ENCODE data around the gene ABHD1. TPM values are rescaled to one million over a fixed set of nuclear protein-coding genes. Genes with fewer than 3 reads are reported as not detected.

ABHD1 gene
- total and polyA plus RNA-seq, 2 experiments from 2014 or later, result 0.38 to 0.55 TPM

- TF ChIP-seq ZNF462 (CRISPR knock-in tag; IDR thresholded peaks at IDR 0.05) (no peak), CTCF (conservative IDR thresholded peaks at IDR 0.05; ENCODE audit: low read depth in 2 of 2) (no peak)
Measured at GRCh38 chr2:27127883-27128667, 4.5 kb downstream of the ABHD1 start (continued).

GRCh38 chr2:27128668-27129571 is 5.3 kb downstream of the ABHD1 start:
- Histone ChIP-seq H3K79me2 (replicated peaks; ENCODE audit: insufficient read depth) (peaks cover 11% of the 10 kb centered on the region), H3K27me3 (ENCODE audit: insufficient read depth) (peaks cover 6% of the 10 kb centered on the region; the same call in 1 of the 2 replicates), H2AFZ (no peak overlapping the region), H3F3A (replicated peaks; ENCODE audit: low read depth) (no peaks in the 10 kb centered on the region; the same call in 1 of the 2 replicates), H3K4me1 (ENCODE audit: insufficient read depth) (peaks cover 11% of the 10 kb centered on the region; the same call in 1 of the 2 replicates), H3K4me3 (no peak overlapping the region), H4K20me1 (replicated peaks; ENCODE audit: insufficient read depth) (peaks cover 10% of the 10 kb centered on the region), H3K9me2 (ENCODE audit: insufficient read depth) (no peaks in the 10 kb centered on the region), H3K36me3 (ENCODE audit: insufficient read depth) (no peaks in the 10 kb centered on the region), H3K4me2 (no peak overlapping the region), H3K27ac (ENCODE audit: low read depth) (no peak overlapping the region)
- no peak for DNase-seq (ENCODE audit: low spot score)
- no peak overlapping the region for H3K27ac Mint-ChIP-seq
- ATAC-seq, result no peak
- H3K9me3 Mint-ChIP-seq, result no peaks in the 10 kb centered on the region
- peaks cover 26% of the 10 kb centered on the region; the same call in 2 of the 3 replicates for H3K36me3 Mint-ChIP-seq (ENCODE audit: low read depth)
- peaks cover 18% of the 10 kb centered on the region for H3K4me1 Mint-ChIP-seq
- H3K27me3 Mint-ChIP-seq (ENCODE audit: insufficient read depth, low read depth, poor library complexity), result peaks cover 7% of the 10 kb centered on the region
- H3K4me3 Mint-ChIP-seq, result no peak overlapping the region
- TF ChIP-seq ZNF462 (CRISPR knock-in tag; IDR thresholded peaks at IDR 0.05) (no peak), EZH2phosphoT487 (IDR thresholded peaks at IDR 0.05; ENCODE audit: unreplicated experiment) (no peak)

All from GM23338 (cell line).